HEK293 (cell line): ENCODE measurements around the gene TSPAN7.

Experiments used
- CTCF ChIA-PET: fragments of 350-600 bp; formaldehyde crosslinking; extraction: SDS; loops from one replicate; lab custom pipeline; 2021; ENCODE audit warnings: antibody characterized with exemption; lab: Yijun Ruan, JAX
- POLR2A ChIA-PET: fragments of 300-600 bp; formaldehyde crosslinking; extraction: SDS; loops from one replicate; lab custom pipeline; 2020; ENCODE audit warnings: antibody characterized with exemption, inconsistent platforms; lab: Yijun Ruan, JAX
- H3K27ac ChIP-seq: fragments of 200-500 bp; sonication (Bioruptor generic); 2 replicates; pipeline ENCODE4 v1.5.1; 2014; ENCODE audit warnings: low read depth, low read length, control low read depth, inconsistent platforms; ENCODE audit errors: extremely low read depth
- H3K36me3 ChIP-seq, 2 experiments: fragments of 200-500 bp in 1 of 2; sonication (Bioruptor generic) in 1 of 2; 1 replicate in 1 of 2; 2 replicates in 1 of 2; pipeline ENCODE4 v1.5.1; 2014 to 2017; ENCODE audit warnings: inconsistent platforms in 2 of 2, low read length in 2 of 2; ENCODE audit not compliant: control insufficient read depth in 2 of 2, insufficient read depth in 1 of 2
- H3K4me1 ChIP-seq: fragments of 200-500 bp; sonication (Bioruptor generic); 2 replicates; pipeline ENCODE4 v1.5.1; 2014; ENCODE audit warnings: mild to moderate bottlenecking, low read length, inconsistent platforms; ENCODE audit not compliant: control insufficient read depth, insufficient read depth
- H3K4me3 ChIP-seq: 2 replicates; pipeline ENCODE4 v1.5.1; 2011; ENCODE audit warnings: low read depth, mild to moderate bottlenecking, control low read depth, low read length, moderate library complexity
- H3K9me3 ChIP-seq: fragments of 200-500 bp; sonication (Bioruptor generic); 2 replicates; pipeline ENCODE4 v1.5.1; 2014; ENCODE audit warnings: low read depth, low read length, inconsistent platforms; ENCODE audit not compliant: control insufficient read depth, insufficient read depth
- GLI4 ChIP-seq: fragments of 450-650 bp; formaldehyde crosslinking; IDR thresholded peaks from 2 replicates; pipeline ENCODE4 v1.5.1; 2016; ENCODE audit warnings: missing biosample characterization, missing genetic modification characterization
- PRDM1 ChIP-seq: fragments of 450-650 bp; formaldehyde crosslinking; IDR thresholded peaks from 2 replicates; pipeline ENCODE4; 2016; ENCODE audit warnings: missing biosample characterization, missing genetic modification characterization
- WT1 ChIP-seq: fragments of 450-650 bp; formaldehyde crosslinking; IDR thresholded peaks from 2 replicates; pipeline ENCODE4 v1.5.1; 2016; ENCODE audit warnings: missing biosample characterization, missing genetic modification characterization
- YY1 ChIP-seq: fragments of 450-650 bp; formaldehyde crosslinking; IDR thresholded peaks from 2 replicates; pipeline ENCODE4 v1.5.1; 2018; ENCODE audit warnings: missing biosample characterization, missing genetic modification characterization
- ZBTB17 ChIP-seq: fragments of 450-650 bp; formaldehyde crosslinking; IDR thresholded peaks from 2 replicates; pipeline ENCODE4 v1.5.1; 2016; ENCODE audit warnings: missing biosample characterization, missing genetic modification characterization
- ZFP41 ChIP-seq: fragments of 450-650 bp; formaldehyde crosslinking; IDR thresholded peaks from 2 replicates; pipeline ENCODE4 v1.5.1; 2016; ENCODE audit warnings: missing biosample characterization, missing genetic modification characterization, borderline replicate concordance
- ZNF18 ChIP-seq: fragments of 450-650 bp; formaldehyde crosslinking; IDR thresholded peaks from 2 replicates; pipeline ENCODE4 v1.5.1; 2016; ENCODE audit warnings: missing biosample characterization, missing genetic modification characterization
- ZNF398 ChIP-seq: fragments of 450-650 bp; formaldehyde crosslinking; IDR thresholded peaks from 2 replicates; pipeline ENCODE4 v1.5.1; 2017; ENCODE audit warnings: missing biosample characterization, missing genetic modification characterization
- ZNF488 ChIP-seq: fragments of 450-650 bp; formaldehyde crosslinking; IDR thresholded peaks from 2 replicates; pipeline ENCODE4 v1.5.1; 2016; ENCODE audit warnings: missing biosample characterization, missing genetic modification characterization
- ZNF558 ChIP-seq: fragments of 450-650 bp; formaldehyde crosslinking; IDR thresholded peaks from 2 replicates; pipeline ENCODE4 v1.5.1; 2016; ENCODE audit warnings: missing biosample characterization, missing genetic modification characterization
- ZNF629 ChIP-seq: fragments of 450-650 bp; formaldehyde crosslinking; IDR thresholded peaks from 2 replicates; pipeline ENCODE4 v1.5.1; 2017; ENCODE audit warnings: missing biosample characterization, missing genetic modification characterization
- ZNF658 ChIP-seq: fragments of 450-650 bp; formaldehyde crosslinking; IDR thresholded peaks from 2 replicates; pipeline ENCODE4; 2016; ENCODE audit warnings: missing biosample characterization, missing genetic modification characterization
- ZNF777 ChIP-seq: fragments of 450-650 bp; formaldehyde crosslinking; IDR thresholded peaks from 2 replicates; pipeline ENCODE4 v1.5.1; 2017; ENCODE audit warnings: missing biosample characterization, missing genetic modification characterization, borderline replicate concordance
- ZSCAN30 ChIP-seq: fragments of 450-650 bp; IDR thresholded peaks from 2 replicates; pipeline ENCODE4 v1.5.1; 2018; ENCODE audit warnings: missing biosample characterization, mild to moderate bottlenecking, missing genetic modification characterization, moderate library complexity
- ZSCAN4 ChIP-seq: fragments of 450-650 bp; formaldehyde crosslinking; IDR thresholded peaks from 2 replicates; pipeline ENCODE4 v1.5.1; 2017; ENCODE audit warnings: missing biosample characterization, missing genetic modification characterization

TSPAN7 gene

GRCh38 chrX:38678821-38679220 is 117.5 kb downstream of the TSPAN7 start:
- no peaks in the 10 kb centered on the region for H3K9me3 ChIP-seq
- H3K4me3 ChIP-seq = no peak overlapping the region
- no peaks in the 10 kb centered on the region for H3K36me3 ChIP-seq
- no peak overlapping the region for H3K27ac ChIP-seq
- peaks cover 4% of the 10 kb centered on the region; the same call in 1 of the 2 replicates for H3K4me1 ChIP-seq
- CTCF ChIA-PET = interaction anchor here (0.9 to 1.2 kb wide), 5 partner anchors 13 to 39 kb away, joined by 3 to 4 read pairs (median 3); no protein-coding TSS in a partner anchor
- TF ChIP-seq YY1 (tag by site-specific recombination) (no peak), ZNF488 (tag by site-specific recombination) (no peak), ZSCAN4 (tag by site-specific recombination) (no peak)
- POLR2A ChIA-PET = no interaction called here

- POLR2A ChIA-PET = interaction anchor here (0.7 kb wide), 1 partner anchor 426 kb away, joined by 3 read pairs; no protein-coding TSS in a partner anchor
- H3K27ac ChIP-seq = no peak overlapping the region
- CTCF ChIA-PET = interaction anchor here (0.9 to 1.2 kb wide), 3 partner anchors 16 to 28 kb away, joined by 3 to 4 read pairs (median 3); no protein-coding TSS in a partner anchor
- H3K36me3 ChIP-seq = no peaks in the 10 kb centered on the region
- H3K4me1 ChIP-seq = peaks cover 4% of the 10 kb centered on the region; the same call in 1 of the 2 replicates
- H3K4me3 ChIP-seq = no peak overlapping the region
- H3K9me3 ChIP-seq = no peaks in the 10 kb centered on the region
- TF ChIP-seq ZNF777 (tag by site-specific recombination) = no peak
- TF ChIP-seq ZNF18 (tag by site-specific recombination) = no peak
- TF ChIP-seq PRDM1 (tag by site-specific recombination) = peak; percentile 46; the same call in 1 of the 2 replicates
- TF ChIP-seq ZNF558 (tag by site-specific recombination) = no peak
Measured at GRCh38 chrX:38679695-38680094, 118.4 kb downstream of the TSPAN7 start.

GRCh38 chrX:38682095-38682494 is 120.8 kb downstream of the TSPAN7 start:
- CTCF ChIA-PET = interaction anchor here (1.2 kb wide), 1 partner anchor 18 kb away, joined by 5 read pairs; no protein-coding TSS in a partner anchor
- H3K4me3 ChIP-seq = no peak overlapping the region
- POLR2A ChIA-PET = no interaction called here
- H3K36me3 ChIP-seq = no peaks in the 10 kb centered on the region
- H3K9me3 ChIP-seq = no peaks in the 10 kb centered on the region
- peaks cover 4% of the 10 kb centered on the region; the same call in 1 of the 2 replicates for H3K4me1 ChIP-seq
- no peak overlapping the region for H3K27ac ChIP-seq
- no peak for TF ChIP-seq ZNF629 (tag by site-specific recombination)
- TF ChIP-seq, all 188 proteins: peak for 0

GRCh38 chrX:38692961-38693360 is 131.6 kb downstream of the TSPAN7 start:
- ChIA-PET CTCF (interaction anchor here (0.7 kb wide), 1 partner anchor 554 kb away, joined by 3 read pairs; no protein-coding TSS in a partner anchor), POLR2A (no interaction called here)
- Histone ChIP-seq H3K4me1 (no peaks in the 10 kb centered on the region; the same call in 1 of the 2 replicates), H3K9me3 (no peaks in the 10 kb centered on the region), H3K36me3 (no peaks in the 10 kb centered on the region; a peak in 1 of 3 replicates), H3K27ac (no peak overlapping the region), H3K4me3 (no peak overlapping the region)
- TF ChIP-seq ZNF398 (tag by site-specific recombination) (no peak), ZFP41 (tag by site-specific recombination) (no peak), WT1 (tag by site-specific recombination) (no peak), ZSCAN30 (tag by site-specific recombination) (no peak), ZBTB17 (no peak), GLI4 (no peak), ZNF658 (no peak)
